ENCODE results near the gene SYTL5. TPM values are rescaled to one million over a fixed set of nuclear protein-coding genes. Genes with fewer than 3 reads are reported as not detected.
A peak's percentile ranks its signal among the peaks of the same experiment; 100 is the strongest.

SYTL5 gene
- total RNA-seq, 1 experiment from 2014 or later, result 0.04 TPM

DNA sequence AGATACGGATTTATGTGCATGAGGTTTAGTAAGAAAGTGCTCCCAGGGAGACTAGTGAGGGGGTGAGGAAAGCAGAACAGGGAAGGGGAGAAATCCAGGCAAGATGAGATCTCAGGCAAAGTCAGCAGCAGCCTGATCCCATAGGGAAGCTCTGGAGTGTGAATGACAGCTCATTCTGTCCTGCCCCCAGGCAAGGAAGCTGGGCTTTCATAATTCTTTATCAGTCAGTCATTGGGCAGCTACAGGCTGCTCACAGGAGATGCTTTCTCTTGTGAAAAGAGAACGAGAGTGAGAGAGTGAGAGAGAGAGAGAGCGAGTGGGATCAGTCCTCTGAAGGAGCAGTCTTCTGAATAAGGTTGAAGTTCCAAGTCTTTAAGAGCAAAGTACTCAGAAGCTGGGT, 166.2 kb downstream of the SYTL5 start:
- ChIA-PET CTCF (interaction anchor here (0.5 kb wide), 1 partner anchor 13 kb away, joined by 3 read pairs; no protein-coding TSS in a partner anchor), POLR2A (ENCODE audit: unreplicated experiment) (no interaction called here)
- H3K4me3 ChIP-seq (ENCODE audit: low read length), result no peak overlapping the region
- no peaks in the 10 kb centered on the region for H3K9me3 ChIP-seq (ENCODE audit: low read length)
- no peak overlapping the region for H3K4me2 ChIP-seq (ENCODE audit: low read length)
- H3K27me3 ChIP-seq (ENCODE audit: low read length), result no peaks in the 10 kb centered on the region
- H2AFZ ChIP-seq (ENCODE audit: low read length), result no peak overlapping the region
- no peaks in the 10 kb centered on the region for H3K9me2 ChIP-seq (replicated peaks; ENCODE audit: low read length)
- DNase-seq, result no peak
- no peaks in the 10 kb centered on the region for H4K20me1 ChIP-seq (ENCODE audit: low read length)
- ATAC-seq, result no peak
- H3K9ac ChIP-seq (ENCODE audit: low read length), result no peak overlapping the region
- no peaks in the 10 kb centered on the region for H3K36me3 ChIP-seq (ENCODE audit: low read depth, low read length)
- intact Hi-C loops (cut with micrococcal nuclease), result loop anchor here (10.0 kb wide), 1 partner anchor 348 kb away; no protein-coding TSS in a partner anchor
- TF ChIP-seq EZH2phosphoT487 (IDR thresholded peaks at IDR 0.05; ENCODE audit: borderline replicate concordance, low read length) (no peak), EZH2 (IDR thresholded peaks at IDR 0.05; ENCODE audit: low read length, unreplicated experiment) (no peak)
- TF ChIP-seq, protein P1, sequence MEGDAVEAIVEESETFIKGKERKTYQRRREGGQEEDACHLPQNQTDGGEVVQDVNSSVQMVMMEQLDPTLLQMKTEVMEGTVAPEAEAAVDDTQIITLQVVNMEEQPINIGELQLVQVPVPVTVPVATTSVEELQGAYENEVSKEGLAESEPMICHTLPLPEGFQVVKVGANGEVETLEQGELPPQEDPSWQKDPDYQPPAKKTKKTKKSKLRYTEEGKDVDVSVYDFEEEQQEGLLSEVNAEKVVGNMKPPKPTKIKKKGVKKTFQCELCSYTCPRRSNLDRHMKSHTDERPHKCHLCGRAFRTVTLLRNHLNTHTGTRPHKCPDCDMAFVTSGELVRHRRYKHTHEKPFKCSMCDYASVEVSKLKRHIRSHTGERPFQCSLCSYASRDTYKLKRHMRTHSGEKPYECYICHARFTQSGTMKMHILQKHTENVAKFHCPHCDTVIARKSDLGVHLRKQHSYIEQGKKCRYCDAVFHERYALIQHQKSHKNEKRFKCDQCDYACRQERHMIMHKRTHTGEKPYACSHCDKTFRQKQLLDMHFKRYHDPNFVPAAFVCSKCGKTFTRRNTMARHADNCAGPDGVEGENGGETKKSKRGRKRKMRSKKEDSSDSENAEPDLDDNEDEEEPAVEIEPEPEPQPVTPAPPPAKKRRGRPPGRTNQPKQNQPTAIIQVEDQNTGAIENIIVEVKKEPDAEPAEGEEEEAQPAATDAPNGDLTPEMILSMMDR (conservative IDR thresholded peaks at IDR 0.05; ENCODE audit: low read depth, low read length), result no peak
- H3F3A ChIP-seq (ENCODE audit: low read length, unreplicated experiment), result no peaks in the 10 kb centered on the region
- no TSS peak for BruUV-seq (replicated peaks)
- no peaks in the 10 kb centered on the region for H3K4me1 ChIP-seq (ENCODE audit: insufficient read depth, low read length)
- no peak overlapping the region for H3K27ac ChIP-seq (ENCODE audit: low read length)
- H3K79me2 ChIP-seq (ENCODE audit: low read length), result no peaks in the 10 kb centered on the region

DNA sequence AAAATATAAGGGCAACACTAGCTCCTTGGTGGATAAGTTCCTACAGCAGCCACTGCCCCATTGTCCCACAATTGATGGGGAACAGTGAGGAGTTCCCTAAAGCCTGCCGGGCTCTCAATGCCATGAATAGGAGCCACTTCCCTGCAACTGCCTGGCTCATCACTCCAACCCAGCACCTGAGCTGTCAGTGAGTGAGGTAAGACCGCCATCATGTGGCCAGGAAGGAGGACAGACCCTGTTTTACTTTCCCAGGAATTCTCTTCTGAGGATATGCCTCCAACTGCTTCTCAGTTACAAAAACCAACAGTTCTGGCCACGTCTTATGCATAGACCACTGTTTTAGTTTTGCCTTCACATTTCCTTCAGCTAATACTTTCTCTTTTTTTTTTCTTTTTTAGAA, 168.8 kb downstream of the SYTL5 start:
- H3K4me2 ChIP-seq (ENCODE audit: low read length), result no peak overlapping the region
- DNase-seq (peak; percentile 66), ATAC-seq (peak; percentile 93)
- no peaks in the 10 kb centered on the region for H3K36me3 ChIP-seq (ENCODE audit: low read depth, low read length)
- no peaks in the 10 kb centered on the region for H3K9me2 ChIP-seq (replicated peaks; ENCODE audit: low read length)
- no peak overlapping the region for H3K27ac ChIP-seq (ENCODE audit: low read length)
- TF ChIP-seq EZH2 (IDR thresholded peaks at IDR 0.05; ENCODE audit: low read length, unreplicated experiment) (no peak), EZH2phosphoT487 (IDR thresholded peaks at IDR 0.05; ENCODE audit: borderline replicate concordance, low read length) (no peak)
- TF ChIP-seq, protein P1 (conservative IDR thresholded peaks at IDR 0.05; ENCODE audit: low read depth, low read length), result peak; percentile 77
- ChIA-PET CTCF (interaction anchor here (0.5 to 1.1 kb wide), 3 partner anchors 152 to 322 kb away, joined by 3 read pairs; partner anchors contain the start of gene RPGR), POLR2A (ENCODE audit: unreplicated experiment) (no interaction called here)
- H2AFZ ChIP-seq (ENCODE audit: low read length), result no peak overlapping the region
- H3K4me3 ChIP-seq (ENCODE audit: low read length), result no peak overlapping the region
- no peaks in the 10 kb centered on the region for H3K9me3 ChIP-seq (ENCODE audit: low read length)
- intact Hi-C loops (cut with micrococcal nuclease), result loop anchor here (1.0 to 10.0 kb wide), 3 partner anchors 350 to 666 kb away; no protein-coding TSS in a partner anchor
- no peaks in the 10 kb centered on the region for H3K27me3 ChIP-seq (ENCODE audit: low read length)
- H4K20me1 ChIP-seq (ENCODE audit: low read length), result no peaks in the 10 kb centered on the region
- BruUV-seq (replicated peaks), result no TSS peak
- no peaks in the 10 kb centered on the region for H3K4me1 ChIP-seq (ENCODE audit: insufficient read depth, low read length)
- H3K9ac ChIP-seq (ENCODE audit: low read length), result no peak overlapping the region
- H3F3A ChIP-seq (ENCODE audit: low read length, unreplicated experiment), result no peaks in the 10 kb centered on the region
- H3K79me2 ChIP-seq (ENCODE audit: low read length), result no peaks in the 10 kb centered on the region

DNA sequence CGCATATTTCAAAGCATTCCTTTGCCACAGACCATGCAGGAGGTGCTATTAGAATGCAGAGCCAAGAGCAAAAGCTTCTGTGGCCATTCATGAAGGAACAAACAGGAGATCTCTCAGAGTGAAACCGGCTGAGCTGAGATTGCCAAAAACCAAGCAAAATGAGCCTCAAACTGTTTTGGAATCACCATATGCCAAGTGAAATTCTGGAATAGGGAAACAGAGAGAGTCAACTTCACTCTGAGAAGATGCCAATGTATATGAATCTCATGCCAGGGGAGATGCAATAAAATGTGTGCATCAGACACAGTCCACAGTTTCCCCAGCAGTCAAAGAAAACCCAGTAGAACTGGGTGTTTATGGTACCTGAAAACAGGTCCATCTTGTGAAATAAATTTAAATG, 172.0 kb downstream of the SYTL5 start:
- no peak for ATAC-seq
- H3K4me2 ChIP-seq (ENCODE audit: low read length), result no peak overlapping the region
- POLR2A ChIA-PET (ENCODE audit: unreplicated experiment), result no interaction called here

More for the DNA sequence above, 172.0 kb downstream of the SYTL5 start:
- H3K27me3 ChIP-seq (ENCODE audit: low read length), result no peaks in the 10 kb centered on the region
- TF ChIP-seq, protein P1 (conservative IDR thresholded peaks at IDR 0.05; ENCODE audit: low read depth, low read length), result no peak
- TF ChIP-seq EZH2 (IDR thresholded peaks at IDR 0.05; ENCODE audit: low read length, unreplicated experiment) (no peak), EZH2phosphoT487 (IDR thresholded peaks at IDR 0.05; ENCODE audit: borderline replicate concordance, low read length) (no peak)
- H3K9me2 ChIP-seq (replicated peaks; ENCODE audit: low read length), result no peaks in the 10 kb centered on the region
- H3K4me3 ChIP-seq (ENCODE audit: low read length), result no peak overlapping the region
- no peak overlapping the region for H3K27ac ChIP-seq (ENCODE audit: low read length)
- H3K36me3 ChIP-seq (ENCODE audit: low read depth, low read length), result no peaks in the 10 kb centered on the region
- no peak overlapping the region for H2AFZ ChIP-seq (ENCODE audit: low read length)
- no peaks in the 10 kb centered on the region for H4K20me1 ChIP-seq (ENCODE audit: low read length)
- H3K4me1 ChIP-seq (ENCODE audit: insufficient read depth, low read length), result peaks cover 1% of the 10 kb centered on the region; the same call in 1 of the 2 replicates
- no peak overlapping the region for H3K9ac ChIP-seq (ENCODE audit: low read length)
- no peaks in the 10 kb centered on the region for H3K79me2 ChIP-seq (ENCODE audit: low read length)
- H3F3A ChIP-seq (ENCODE audit: low read length, unreplicated experiment), result no peaks in the 10 kb centered on the region
- no peak for DNase-seq
- CTCF ChIA-PET, result no interaction called here
- BruUV-seq (replicated peaks), result no TSS peak
- H3K9me3 ChIP-seq (ENCODE audit: low read length), result no peaks in the 10 kb centered on the region
- intact Hi-C loops (cut with micrococcal nuclease), result loop anchor here (10.0 kb wide), 1 partner anchor 354 kb away; no protein-coding TSS in a partner anchor
